ENCODE data around the gene NEUROG1. TPM values are rescaled to one million over a fixed set of nuclear protein-coding genes. Genes with fewer than 3 reads are reported as not detected.

The NEUROG1 gene
- total RNA-seq, 1 donor from 2014 or later = not detected

- H3K9me3 Mint-ChIP-seq (ENCODE audit: low read depth) = peaks cover 20% of the 10 kb centered on the region
- no peak for DNase-seq (ENCODE audit: low spot score, unreplicated experiment)
- H3K4me1 Mint-ChIP-seq (ENCODE audit: low read depth) = no peaks in the 10 kb centered on the region
- no peak for TF ChIP-seq CTCF (IDR thresholded peaks at IDR 0.05; ENCODE audit: unreplicated experiment)
- no peak overlapping the region for H3K4me3 Mint-ChIP-seq (ENCODE audit: low read depth)
- peaks cover 77% of the 10 kb centered on the region for H3K27me3 Mint-ChIP-seq
- no peaks in the 10 kb centered on the region for H3K36me3 Mint-ChIP-seq (ENCODE audit: insufficient read depth)
- no peak overlapping the region for H3K27ac Mint-ChIP-seq
These were observed 13.8 kb downstream of the NEUROG1 start for GRCh38 chr5:135521964-135522363.

GRCh38 chr5:135517631-135518030 is 18.1 kb downstream of the NEUROG1 start:
- peaks cover 15% of the 10 kb centered on the region for H3K9me3 Mint-ChIP-seq (ENCODE audit: low read depth)
- H3K4me1 Mint-ChIP-seq (ENCODE audit: low read depth) = no peaks in the 10 kb centered on the region
- H3K4me3 Mint-ChIP-seq (ENCODE audit: low read depth) = no peak overlapping the region
- H3K27me3 Mint-ChIP-seq = peaks cover 49% of the 10 kb centered on the region
- no peak overlapping the region for H3K27ac Mint-ChIP-seq
- no peak for DNase-seq (ENCODE audit: low spot score, unreplicated experiment)
- TF ChIP-seq CTCF (IDR thresholded peaks at IDR 0.05; ENCODE audit: unreplicated experiment) = no peak
- H3K36me3 Mint-ChIP-seq (ENCODE audit: insufficient read depth) = no peaks in the 10 kb centered on the region

- H3K27me3 Mint-ChIP-seq = peaks cover 43% of the 10 kb centered on the region
- H3K4me3 Mint-ChIP-seq (ENCODE audit: low read depth) = no peak overlapping the region
- H3K36me3 Mint-ChIP-seq (ENCODE audit: insufficient read depth) = no peaks in the 10 kb centered on the region
- peaks cover 7% of the 10 kb centered on the region for H3K9me3 Mint-ChIP-seq (ENCODE audit: low read depth)
- no peak for DNase-seq (ENCODE audit: low spot score, unreplicated experiment)
- no peak for TF ChIP-seq CTCF (IDR thresholded peaks at IDR 0.05; ENCODE audit: unreplicated experiment)
- no peak overlapping the region for H3K27ac Mint-ChIP-seq
- H3K4me1 Mint-ChIP-seq (ENCODE audit: low read depth) = peaks cover 8% of the 10 kb centered on the region
These were observed 21.6 kb downstream of the NEUROG1 start for GRCh38 chr5:135514116-135514515.

- Mint-ChIP-seq H3K36me3 (ENCODE audit: insufficient read depth) (no peaks in the 10 kb centered on the region), H3K4me1 (ENCODE audit: low read depth) (peaks cover 16% of the 10 kb centered on the region), H3K4me3 (ENCODE audit: low read depth) (no peak overlapping the region), H3K27me3 (peaks cover 43% of the 10 kb centered on the region), H3K9me3 (ENCODE audit: low read depth) (no peaks in the 10 kb centered on the region), H3K27ac (no peak overlapping the region)
- no peak for TF ChIP-seq CTCF (IDR thresholded peaks at IDR 0.05; ENCODE audit: unreplicated experiment)
- no peak for DNase-seq (ENCODE audit: low spot score, unreplicated experiment)
These were observed 23.8 kb downstream of the NEUROG1 start for GRCh38 chr5:135511761-135512575.

- H3K27ac Mint-ChIP-seq = no peak overlapping the region
- no peak for TF ChIP-seq CTCF (IDR thresholded peaks at IDR 0.05; ENCODE audit: unreplicated experiment)
- H3K27me3 Mint-ChIP-seq = peaks cover 44% of the 10 kb centered on the region
- no peak for DNase-seq (ENCODE audit: low spot score, unreplicated experiment)
- H3K9me3 Mint-ChIP-seq (ENCODE audit: low read depth) = no peaks in the 10 kb centered on the region
- peaks cover 16% of the 10 kb centered on the region for H3K4me1 Mint-ChIP-seq (ENCODE audit: low read depth)
- H3K36me3 Mint-ChIP-seq (ENCODE audit: insufficient read depth) = no peaks in the 10 kb centered on the region
- no peak overlapping the region for H3K4me3 Mint-ChIP-seq (ENCODE audit: low read depth)
These were observed 25.8 kb downstream of the NEUROG1 start for GRCh38 chr5:135509995-135510394.
